ENCODE data around the gene AUTS2.
A peak's percentile ranks its signal among the peaks of the same experiment; 100 is the strongest.

AUTS2 gene

DNA sequence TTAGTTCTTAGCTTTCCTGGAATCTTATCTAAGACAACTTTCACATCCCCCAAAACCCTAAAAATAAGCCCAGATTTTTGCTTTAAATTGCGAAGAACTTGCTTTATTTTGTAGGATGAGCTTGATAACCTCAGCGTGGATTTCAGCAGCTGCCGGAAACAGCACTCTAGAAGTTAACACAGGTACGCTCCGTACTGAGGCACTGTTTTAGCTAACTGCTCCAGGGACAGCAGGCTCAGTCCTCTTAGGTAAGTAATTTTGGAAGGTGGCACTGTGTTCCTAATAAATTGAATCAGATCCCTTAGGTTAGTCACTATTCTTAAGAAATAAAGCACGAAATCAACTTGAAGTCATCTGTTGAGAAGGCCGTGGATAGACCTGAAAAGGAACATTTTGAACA, 2.2 kb upstream of the AUTS2 start:
- no peak for TF ChIP-seq ZNF274 (IDR thresholded peaks at IDR 0.05; ENCODE audit: low read depth, low read length)
- no peak overlapping the region for H3K4me3 ChIP-seq (ENCODE audit: low read length)

DNA sequence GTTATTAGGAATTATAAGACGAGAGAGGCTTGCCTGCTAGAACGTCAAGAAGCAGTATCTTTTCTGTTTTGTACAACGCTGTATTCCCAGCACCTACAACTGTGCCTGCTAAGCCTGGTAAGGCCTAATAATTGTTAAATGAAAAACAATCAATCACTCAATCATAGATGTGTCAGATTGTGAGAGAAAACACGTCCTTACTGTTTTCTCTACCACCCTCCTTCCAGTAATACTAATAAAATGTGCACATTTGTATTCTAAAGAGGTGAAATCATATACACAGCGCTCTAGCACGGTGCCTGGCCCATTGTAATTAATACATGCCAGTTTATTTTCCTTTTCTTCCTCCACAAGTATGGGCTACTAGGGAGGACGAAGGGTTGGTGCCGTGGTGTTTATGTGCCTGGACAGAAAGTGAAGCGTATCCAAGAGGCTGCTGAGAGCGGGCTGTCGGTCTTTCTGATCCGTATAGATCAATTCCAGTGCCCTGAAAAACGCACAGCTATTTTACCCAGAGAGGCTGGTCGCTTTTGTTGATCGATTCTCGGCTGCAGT, 1.5 kb upstream of the AUTS2 start:
- H3K4me3 ChIP-seq (ENCODE audit: low read length), result peak overlapping the region; percentile 69; the same call in 1 of the 2 replicates
- no peak for TF ChIP-seq ZNF274 (IDR thresholded peaks at IDR 0.05; ENCODE audit: low read depth, low read length)

DNA sequence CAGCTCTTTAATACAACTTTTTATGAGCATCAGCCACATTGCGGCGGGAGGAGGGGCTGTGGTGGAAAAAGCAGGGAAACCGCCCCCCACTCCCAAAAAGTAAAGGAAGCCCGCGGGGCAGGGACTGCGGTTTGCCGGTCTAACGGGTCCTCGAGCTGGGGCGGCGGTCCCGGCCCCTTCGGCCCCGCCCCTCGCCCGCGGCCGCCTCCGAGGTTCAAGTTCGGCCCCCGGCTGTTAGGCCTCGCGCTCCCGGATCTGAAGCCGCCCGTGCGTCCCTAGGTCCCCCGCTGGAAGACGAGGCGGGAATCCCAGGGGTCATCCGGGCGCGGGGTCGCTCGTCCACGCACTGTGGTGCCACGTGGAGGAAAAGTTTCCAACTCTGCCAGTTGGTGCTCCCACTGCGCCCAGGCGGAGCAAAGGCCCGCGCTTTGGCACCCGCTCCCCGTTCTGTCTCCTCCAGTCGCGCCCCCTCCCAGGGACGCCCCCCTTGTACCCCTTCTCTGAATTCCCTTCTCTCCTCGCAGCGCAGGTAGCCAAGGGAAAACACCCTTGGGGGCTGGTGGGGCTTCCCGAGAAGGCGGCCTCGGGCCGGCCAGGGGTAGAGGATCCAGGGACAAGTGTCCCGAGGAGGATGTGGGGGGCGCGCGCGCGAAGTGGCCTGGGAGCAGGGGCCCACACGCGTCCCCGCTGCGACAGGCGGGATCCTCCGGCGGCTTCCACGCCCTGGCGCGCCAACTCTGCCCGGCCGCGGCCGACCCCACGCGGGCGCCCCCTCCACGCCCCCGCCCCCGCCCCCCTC, 798 bp upstream of the AUTS2 start:
- no peak for TF ChIP-seq ZNF274 (IDR thresholded peaks at IDR 0.05; ENCODE audit: low read depth, low read length)
- peak overlapping the region; percentile 69 for H3K4me3 ChIP-seq (ENCODE audit: low read length)

DNA sequence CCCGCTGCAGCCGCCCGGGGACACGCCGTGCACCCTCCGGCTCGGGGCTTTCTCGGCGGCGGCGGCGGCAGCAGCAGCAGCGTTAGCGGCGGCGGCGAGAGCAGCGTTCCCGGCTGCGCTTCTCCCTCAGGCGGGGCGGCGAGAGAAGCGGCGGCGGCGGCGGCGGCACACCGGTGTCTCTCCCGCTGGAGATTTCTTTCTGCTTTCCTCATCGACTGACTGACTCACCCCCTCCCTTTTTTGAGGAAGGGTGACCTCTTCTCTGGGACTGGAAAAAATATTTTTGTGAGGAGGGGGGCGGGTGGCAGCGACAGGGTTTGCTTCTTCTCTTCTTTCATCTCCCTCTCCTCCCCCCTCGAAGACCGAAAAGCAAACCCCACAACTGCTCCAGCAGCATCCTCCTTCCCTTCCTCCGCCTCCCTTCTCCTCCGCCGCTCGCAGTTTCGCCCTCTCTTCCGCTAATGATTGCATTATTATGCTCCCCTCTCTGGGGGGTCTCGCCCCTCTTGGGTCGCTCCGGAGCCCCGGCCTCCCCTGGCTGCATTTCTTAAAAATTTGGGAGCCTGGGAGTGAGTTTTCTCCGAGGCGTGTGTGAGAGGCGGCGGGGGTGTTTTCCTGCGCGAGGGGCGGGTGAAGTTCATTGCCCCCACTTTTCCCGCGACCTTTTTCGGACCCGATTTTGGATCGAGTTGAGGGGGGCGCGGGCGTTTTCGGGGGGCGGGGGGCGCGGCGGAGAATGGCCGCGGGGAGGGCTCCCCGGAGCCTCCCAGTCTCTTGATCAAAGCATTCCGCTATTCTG, 411 bp downstream of the AUTS2 start:
- peak overlapping the region; percentile 77 for H3K4me3 ChIP-seq (ENCODE audit: low read length)

DNA sequence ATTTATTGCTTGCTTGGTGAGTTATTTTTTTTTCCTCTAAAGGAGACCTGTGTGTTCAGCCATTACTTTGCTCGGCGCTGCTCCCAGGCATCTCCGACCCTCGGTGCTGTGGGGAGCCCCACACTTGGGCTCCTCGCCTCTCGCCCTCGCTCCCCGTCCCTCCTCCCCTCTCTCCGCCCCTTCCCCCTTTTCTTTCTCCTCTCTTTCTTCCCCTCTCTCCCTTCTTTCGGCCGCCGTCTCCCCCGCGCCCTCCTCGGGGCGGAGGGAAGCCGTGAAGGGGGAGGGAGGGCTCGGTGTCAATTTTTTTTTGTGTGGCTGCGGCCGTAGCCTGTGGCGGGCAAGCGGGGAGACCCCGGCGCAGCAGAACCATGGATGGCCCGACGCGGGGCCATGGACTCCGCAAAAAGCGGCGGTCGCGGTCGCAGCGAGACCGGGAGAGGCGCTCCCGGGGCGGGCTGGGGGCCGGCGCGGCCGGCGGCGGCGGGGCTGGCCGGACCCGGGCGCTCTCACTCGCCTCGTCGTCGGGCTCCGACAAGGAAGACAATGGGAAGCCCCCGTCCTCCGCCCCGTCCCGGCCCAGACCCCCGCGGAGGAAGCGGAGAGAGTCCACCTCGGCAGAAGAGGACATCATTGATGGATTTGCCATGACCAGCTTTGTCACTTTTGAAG, 1.1 kb downstream of the AUTS2 start:
- H3K4me3 ChIP-seq (ENCODE audit: low read length), result peak overlapping the region; percentile 77
- TF ChIP-seq ZNF274 (IDR thresholded peaks at IDR 0.05; ENCODE audit: low read depth, low read length), result no peak

More for the DNA sequence above, 411 bp downstream of the AUTS2 start:
- TF ChIP-seq ZNF274 (IDR thresholded peaks at IDR 0.05; ENCODE audit: low read depth, low read length), result no peak

DNA sequence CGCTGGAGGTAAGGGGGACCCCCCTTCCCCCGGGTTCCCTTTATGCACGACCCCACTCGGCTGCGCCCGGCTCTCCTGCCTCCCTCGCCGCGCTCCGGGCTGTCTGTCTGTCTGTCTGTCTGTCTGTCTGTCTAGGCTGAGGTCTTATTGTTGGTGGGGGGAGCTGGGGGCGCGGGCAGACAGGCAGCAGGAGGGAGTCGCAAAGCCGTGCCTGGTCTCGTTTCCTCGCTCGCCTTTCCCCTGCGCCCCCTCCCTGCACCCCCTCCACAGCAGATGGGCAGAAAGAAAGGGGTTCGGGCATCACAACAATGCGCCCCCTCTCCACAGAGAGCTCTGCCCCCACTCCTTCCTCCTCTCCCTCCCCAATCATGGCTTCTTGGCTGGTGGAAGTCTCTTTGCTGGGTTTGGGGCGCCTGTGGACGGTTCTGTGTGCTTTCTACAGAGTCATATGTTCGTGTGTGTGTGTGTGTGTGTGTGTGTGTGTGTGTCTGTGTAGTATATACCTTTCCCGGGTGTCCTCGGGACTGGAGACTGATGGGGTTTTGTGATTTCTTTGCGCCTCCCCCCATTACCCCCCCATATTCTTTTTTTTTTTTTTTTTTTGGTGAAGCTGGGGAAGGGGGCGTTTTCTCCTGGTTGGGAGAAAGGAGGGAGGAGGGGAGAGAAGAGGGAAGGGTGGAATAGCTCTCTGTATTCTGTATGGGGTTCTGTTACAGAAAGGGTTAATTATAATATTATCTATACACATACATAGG, 1.9 kb downstream of the AUTS2 start:
- no peak for TF ChIP-seq ZNF274 (IDR thresholded peaks at IDR 0.05; ENCODE audit: low read depth, low read length)
- peak overlapping the region; percentile 77 for H3K4me3 ChIP-seq (ENCODE audit: low read length)

DNA sequence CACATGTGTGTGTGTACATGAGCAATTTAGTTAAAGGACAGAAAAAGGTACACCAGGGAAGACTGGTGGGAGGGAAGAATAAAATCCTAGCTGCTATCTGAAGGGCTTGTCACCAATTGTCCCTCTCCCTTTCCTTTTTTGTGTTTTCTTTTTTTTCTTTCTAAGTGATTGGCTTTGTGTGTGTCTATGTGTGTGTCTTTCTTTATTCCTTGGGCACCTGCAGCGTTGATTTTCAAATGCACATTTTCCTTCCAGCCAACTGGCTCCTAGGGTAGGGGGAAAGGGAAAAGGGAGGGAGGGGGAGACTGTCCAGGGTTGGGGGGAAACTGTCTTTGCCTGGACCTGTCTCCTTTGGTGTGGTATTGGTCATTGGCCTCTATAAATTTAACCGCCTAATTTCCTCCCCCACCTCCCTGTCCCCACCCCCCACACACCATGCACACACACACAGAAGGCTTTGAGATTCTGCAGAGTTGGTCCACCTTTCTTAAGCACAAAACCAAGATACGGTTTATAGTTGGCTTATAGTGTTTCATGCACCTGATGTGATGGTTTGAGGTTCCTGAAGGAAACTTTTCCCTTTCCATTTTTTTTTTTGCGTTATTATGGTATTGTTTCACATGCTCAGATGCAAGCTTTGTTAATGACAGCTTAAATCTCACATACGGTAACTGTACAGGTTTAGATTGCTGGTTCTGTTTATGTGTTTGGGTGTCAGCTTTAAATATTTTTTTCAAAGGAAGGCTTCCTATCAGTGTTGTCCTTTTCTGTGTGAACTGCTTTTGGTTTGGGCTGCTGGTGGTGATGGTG, 2.6 kb downstream of the AUTS2 start:
- peak overlapping the region; percentile 77 for H3K4me3 ChIP-seq (ENCODE audit: low read length)
- TF ChIP-seq ZNF274 (IDR thresholded peaks at IDR 0.05; ENCODE audit: low read depth, low read length), result no peak

DNA sequence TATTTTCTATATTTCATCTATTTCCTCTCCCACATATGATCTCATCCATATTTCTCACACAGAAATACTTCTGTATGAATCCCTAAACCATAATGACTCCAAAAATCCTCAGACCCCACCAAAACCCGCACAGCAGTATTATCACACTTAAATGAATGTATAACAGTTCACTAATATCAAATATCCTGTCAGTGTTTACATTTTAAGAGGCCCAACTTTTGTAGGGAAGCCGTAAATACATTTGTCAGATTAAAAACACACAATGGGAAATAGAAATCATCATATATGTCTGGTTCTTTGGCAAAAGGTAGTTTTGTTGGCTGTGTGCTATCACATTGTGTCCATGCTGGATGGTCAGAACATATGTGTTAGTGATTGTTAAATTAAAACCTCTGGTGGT, 4.2 kb downstream of the AUTS2 start:
- H3K4me3 ChIP-seq (ENCODE audit: low read length), result no peak overlapping the region; the same call in 1 of the 2 replicates
- TF ChIP-seq ZNF274 (IDR thresholded peaks at IDR 0.05; ENCODE audit: low read depth, low read length), result no peak

DNA sequence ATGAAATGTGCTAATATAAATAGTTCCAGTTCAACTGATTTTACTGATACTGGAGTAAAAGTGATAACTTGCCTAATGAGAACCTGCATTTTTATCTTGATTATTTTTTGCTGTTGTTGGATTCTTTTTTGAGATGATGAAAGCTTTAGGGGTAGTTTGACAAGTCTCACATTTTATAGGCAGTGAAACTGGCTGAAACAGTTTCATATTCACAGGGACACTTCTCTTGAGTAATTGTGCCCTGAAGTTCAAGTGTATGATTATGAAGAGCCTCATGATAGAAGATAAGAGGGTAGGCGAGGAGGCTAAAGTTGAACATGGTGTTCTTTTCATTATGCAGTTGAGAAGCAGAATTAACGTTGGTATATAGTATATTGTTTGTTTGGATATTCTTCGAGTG, 5.1 kb downstream of the AUTS2 start:
- no peak for TF ChIP-seq ZNF274 (IDR thresholded peaks at IDR 0.05; ENCODE audit: low read depth, low read length)
- no peak overlapping the region for H3K4me3 ChIP-seq (ENCODE audit: low read length)

DNA sequence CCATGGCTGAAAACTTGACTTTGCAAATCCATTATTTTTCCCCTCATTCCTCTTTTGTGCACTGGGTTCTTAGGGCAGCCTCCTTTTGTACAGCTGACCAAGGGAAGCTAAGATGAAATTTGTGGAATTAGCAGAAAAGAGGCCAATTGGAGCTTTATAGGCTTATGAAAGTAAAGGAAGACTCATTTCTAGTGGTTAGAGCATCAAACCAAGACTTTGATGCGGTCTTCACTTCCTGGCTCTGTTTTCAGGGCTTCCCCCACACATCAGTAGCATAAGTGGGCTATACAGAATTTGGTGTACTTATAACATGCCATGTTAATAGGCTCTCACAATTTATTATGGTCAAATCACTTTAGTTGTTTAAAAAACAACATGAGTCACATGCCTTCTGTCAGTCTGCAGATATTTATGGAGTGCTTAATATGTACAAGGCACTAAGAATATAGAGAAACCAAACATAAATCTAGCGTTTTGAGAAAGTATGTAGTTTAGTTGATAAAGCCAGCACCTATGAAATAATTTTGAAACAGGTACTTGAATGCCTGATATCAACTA, 5.7 kb downstream of the AUTS2 start:
- TF ChIP-seq ZNF274 (IDR thresholded peaks at IDR 0.05; ENCODE audit: low read depth, low read length), result no peak
- H3K4me3 ChIP-seq (ENCODE audit: low read length), result peak overlapping the region; percentile 21; the same call in 1 of the 2 replicates

DNA sequence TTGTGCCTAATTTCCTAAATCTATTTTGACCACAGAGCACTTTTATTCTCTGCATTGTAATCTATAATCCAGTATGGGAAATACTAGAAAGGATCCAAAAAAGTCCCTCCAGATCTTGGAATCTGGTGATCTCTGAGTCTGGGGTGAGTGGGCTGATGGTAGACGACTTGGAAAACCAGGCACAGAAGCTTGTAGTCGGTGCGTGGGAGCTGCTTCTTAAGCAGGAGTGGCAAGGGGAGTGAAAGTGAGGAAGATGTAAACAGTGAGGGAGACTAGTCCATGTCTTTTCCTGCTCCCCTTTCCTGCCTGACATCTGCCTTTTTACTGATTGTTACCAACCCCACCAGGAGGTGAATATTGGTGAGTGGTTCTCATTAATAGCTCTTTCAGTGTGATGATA, 6.8 kb downstream of the AUTS2 start:
- H3K4me3 ChIP-seq (ENCODE audit: low read length), result no peak overlapping the region

DNA sequence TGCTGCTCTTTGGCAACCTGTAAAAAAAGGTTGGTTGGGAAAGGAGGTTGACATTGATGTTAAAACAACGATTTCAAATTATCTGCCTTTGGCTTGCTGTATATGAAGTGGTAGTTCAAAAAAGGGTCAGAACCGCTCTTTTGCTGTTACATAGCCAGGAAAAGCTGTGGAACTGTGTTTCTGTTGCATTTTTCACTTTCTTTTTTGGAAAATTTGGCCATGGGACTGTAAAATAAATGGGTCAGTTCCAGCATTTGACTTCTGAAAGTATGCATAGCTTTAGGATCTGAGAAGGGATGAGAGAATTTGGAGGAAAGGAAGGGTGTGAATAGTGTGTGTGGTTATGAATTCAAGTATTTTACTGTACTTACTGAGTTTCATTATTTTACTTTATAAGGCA, 7.3 kb downstream of the AUTS2 start:
- no peak for TF ChIP-seq ZNF274 (IDR thresholded peaks at IDR 0.05; ENCODE audit: low read depth, low read length)
- H3K4me3 ChIP-seq (ENCODE audit: low read length), result no peak overlapping the region

More for the DNA sequence above, 6.8 kb downstream of the AUTS2 start:
- no peak for TF ChIP-seq ZNF274 (IDR thresholded peaks at IDR 0.05; ENCODE audit: low read depth, low read length)

Data from GM08714 (cell line).